Mononuclear cell (primary cell): Measurements from ENCODE around the gene OR10G4. TPM values are rescaled to one million over a fixed set of nuclear protein-coding genes. Genes with fewer than 3 reads are reported as not detected.
"Not testable (repeated sequence)": the region's sequence is repeated elsewhere in the genome, so short reads cannot be mapped to it uniquely, and the experiment has no call there.

ENCODE experiments used
- H3K27me3 ChIP-seq: 2 replicates; pipeline ENCODE4 v1.6.0; 2011; ENCODE audit warnings: low read length, control low read depth; ENCODE audit not compliant: insufficient read depth
- H3K4me1 ChIP-seq: 2 replicates; pipeline ENCODE4 v1.5.1; 2011; ENCODE audit warnings: mild to moderate bottlenecking, low read length, control low read depth; ENCODE audit not compliant: insufficient read depth
- H3K4me3 ChIP-seq: 2 replicates; pipeline ENCODE4 v1.5.1; 2011; ENCODE audit warnings: mild to moderate bottlenecking, low read length, moderate library complexity
- H3K9me3 ChIP-seq: 2 replicates; pipeline ENCODE4 v1.5.1; 2011; ENCODE audit warnings: low read depth, mild to moderate bottlenecking, control low read depth, low read length
- total RNA-seq: library from RNA; depleted of rRNA; stranded (reverse); fragments of >200 nt; gene quantifications from one replicate; pipeline ENCODE4 v1.2.3, GENCODE V29; 2012

The OR10G4 gene
- total RNA-seq, result not detected

GRCh38 chr11:124012697-124013096, at the start of gene OR10G4:
OR10G4 (plus strand) TSS chr11:124012997; CDS start chr11:124015575, 2,578 bp downstream.
- Histone ChIP-seq H3K27me3 (no peaks in the 10 kb centered on the region), H3K9me3 (no peaks in the 10 kb centered on the region), H3K4me1 (no peaks in the 10 kb centered on the region), H3K4me3 (no peak within 1 kb of the TSS)

GRCh38 chr11:123973816-123974215, 39.0 kb upstream of the OR10G4 start:
- H3K4me3 ChIP-seq, result no peak overlapping the region
- no peaks in the 10 kb centered on the region for H3K9me3 ChIP-seq
- no peaks in the 10 kb centered on the region for H3K4me1 ChIP-seq
- no peaks in the 10 kb centered on the region for H3K27me3 ChIP-seq

- no peaks in the 10 kb centered on the region for H3K4me1 ChIP-seq
- H3K27me3 ChIP-seq, result no peaks in the 10 kb centered on the region
- H3K9me3 ChIP-seq, result no peaks in the 10 kb centered on the region
- H3K4me3 ChIP-seq, result no peak overlapping the region
These were observed 35.8 kb upstream of the OR10G4 start for GRCh38 chr11:123976770-123977560.

- no peaks in the 10 kb centered on the region for H3K27me3 ChIP-seq
- no peak within 1 kb of the TSS for H3K4me3 ChIP-seq
- H3K9me3 ChIP-seq, result no peaks in the 10 kb centered on the region
- no peaks in the 10 kb centered on the region for H3K4me1 ChIP-seq
These were observed 35.0 kb upstream of the OR10G4 start, which contains the start of gene OR10S1 for GRCh38 chr11:123977731-123978347. OR10S1 (minus strand) TSS chr11:123977781; CDS start chr11:123977664, 117 bp downstream.

- Histone ChIP-seq H3K9me3 (no peaks in the 10 kb centered on the region), H3K4me1 (no peaks in the 10 kb centered on the region), H3K27me3 (no peaks in the 10 kb centered on the region), H3K4me3 (no peak overlapping the region)
These were observed 33.5 kb upstream of the OR10G4 start for GRCh38 chr11:123979311-123979710.

GRCh38 chr11:123995119-123995518, 17.7 kb upstream of the OR10G4 start, which contains the start of gene OR10G6:
OR10G6 (minus strand) TSS chr11:123995161; CDS start chr11:123995161, 0 bp downstream.
- H3K9me3 ChIP-seq, result no peaks in the 10 kb centered on the region
- no peaks in the 10 kb centered on the region for H3K4me1 ChIP-seq
- H3K4me3 ChIP-seq, result no peak within 1 kb of the TSS
- no peaks in the 10 kb centered on the region for H3K27me3 ChIP-seq

GRCh38 chr11:124015837-124016236, 3.0 kb downstream of the OR10G4 start:
- not testable (repeated sequence) for H3K4me1 ChIP-seq, H3K9me3 ChIP-seq, H3K4me3 ChIP-seq, H3K27me3 ChIP-seq

GRCh38 chr11:124026498-124026897, 13.7 kb downstream of the OR10G4 start, which contains the start of gene OR10G8:
OR10G8 (plus strand) TSS chr11:124026798; CDS start chr11:124029623, 2,825 bp downstream.
- no peaks in the 10 kb centered on the region for H3K4me1 ChIP-seq
- no peaks in the 10 kb centered on the region for H3K27me3 ChIP-seq
- H3K4me3 ChIP-seq, result no peak within 1 kb of the TSS
- no peaks in the 10 kb centered on the region for H3K9me3 ChIP-seq

- Histone ChIP-seq H3K4me1 (no peaks in the 10 kb centered on the region), H3K27me3 (no peaks in the 10 kb centered on the region), H3K4me3 (no peak overlapping the region), H3K9me3 (no peaks in the 10 kb centered on the region)
These were observed 23.9 kb downstream of the OR10G4 start for GRCh38 chr11:124036666-124037065.

- Histone ChIP-seq H3K27me3 (no peaks in the 10 kb centered on the region), H3K4me1 (no peaks in the 10 kb centered on the region), H3K4me3 (no peak overlapping the region), H3K9me3 (no peaks in the 10 kb centered on the region)
These were observed 26.8 kb downstream of the OR10G4 start for GRCh38 chr11:124039557-124039956.

GRCh38 chr11:124041254-124041653, 28.5 kb downstream of the OR10G4 start, which contains the start of gene OR10G7:
OR10G7 (minus strand) TSS chr11:124041325; CDS start chr11:124039001, 2,324 bp downstream.
- Histone ChIP-seq H3K9me3 (no peaks in the 10 kb centered on the region), H3K4me1 (no peaks in the 10 kb centered on the region), H3K27me3 (peaks cover 2% of the 10 kb centered on the region), H3K4me3 (no peak within 1 kb of the TSS)

GRCh38 chr11:124043420-124043819, 30.6 kb downstream of the OR10G4 start:
- H3K9me3 ChIP-seq, result no peaks in the 10 kb centered on the region
- H3K27me3 ChIP-seq, result peaks cover 4% of the 10 kb centered on the region
- no peak overlapping the region for H3K4me3 ChIP-seq
- H3K4me1 ChIP-seq, result no peaks in the 10 kb centered on the region

GRCh38 chr11:124050748-124051147, 38.0 kb downstream of the OR10G4 start:
- H3K9me3 ChIP-seq, result no peaks in the 10 kb centered on the region
- no peak overlapping the region for H3K4me3 ChIP-seq
- no peaks in the 10 kb centered on the region for H3K4me1 ChIP-seq
- H3K27me3 ChIP-seq, result peaks cover 4% of the 10 kb centered on the region

GRCh38 chr11:124052966-124053365, 40.2 kb downstream of the OR10G4 start:
- Histone ChIP-seq H3K9me3 (no peaks in the 10 kb centered on the region), H3K4me1 (no peaks in the 10 kb centered on the region), H3K27me3 (no peaks in the 10 kb centered on the region), H3K4me3 (no peak overlapping the region)
